ENCODE data around the gene FLOT1. TPM values are rescaled to one million over a fixed set of nuclear protein-coding genes. Genes with fewer than 3 reads are reported as not detected.
"Not testable (repeated sequence)": the region's sequence is repeated elsewhere in the genome, so short reads cannot be mapped to it uniquely, and the experiment has no call there.

The FLOT1 gene
- total and polyA plus RNA-seq, 2 experiments from 2014 or later, result 208 to 236 TPM

- no peak for DNase-seq (ENCODE audit: low read depth in 1 of 2, low spot score in 1 of 2)
- no peak overlapping the region for H3K27ac ChIP-seq
- H3K27me3 ChIP-seq, result no peaks in the 10 kb centered on the region
- no peak for TF ChIP-seq CTCF (IDR thresholded peaks at IDR 0.05; ENCODE audit: low read depth, low read length)
- peaks cover 33% of the 10 kb centered on the region for H3K4me1 ChIP-seq (ENCODE audit: low read depth)
- H3K4me3 ChIP-seq, result no peak overlapping the region
- H3K9me3 ChIP-seq (ENCODE audit: low read depth), result no peaks in the 10 kb centered on the region
- no peaks in the 10 kb centered on the region for H3K36me3 ChIP-seq
These were observed 18.1 kb upstream of the FLOT1 start for GRCh38 chr6:30760549-30760948.

- no peaks in the 10 kb centered on the region for H3K36me3 ChIP-seq
- H3K27me3 ChIP-seq, result no peaks in the 10 kb centered on the region
- peak; percentile 40 to 91 for DNase-seq (ENCODE audit: low read depth in 1 of 2, low spot score in 1 of 2)
- no peak for TF ChIP-seq CTCF (IDR thresholded peaks at IDR 0.05; ENCODE audit: low read depth, low read length)
- H3K4me1 ChIP-seq (ENCODE audit: low read depth), result peaks cover 30% of the 10 kb centered on the region
- H3K4me3 ChIP-seq, result no peak overlapping the region
- H3K9me3 ChIP-seq (ENCODE audit: low read depth), result no peaks in the 10 kb centered on the region
- H3K27ac ChIP-seq, result peak overlapping the region; percentile 70
These were observed 17.2 kb upstream of the FLOT1 start for GRCh38 chr6:30759575-30760239.

GRCh38 chr6:30757261-30757904 is 14.9 kb upstream of the FLOT1 start:
- Histone ChIP-seq H3K27me3 (no peaks in the 10 kb centered on the region), H3K9me3 (ENCODE audit: low read depth) (no peaks in the 10 kb centered on the region), H3K4me3 (no peak overlapping the region), H3K4me1 (ENCODE audit: low read depth) (peaks cover 18% of the 10 kb centered on the region), H3K36me3 (no peaks in the 10 kb centered on the region), H3K27ac (peak overlapping the region; percentile 84)
- peak in 1 of 2 donors; percentile 65 for DNase-seq (ENCODE audit: low read depth in 1 of 2, low spot score in 1 of 2)
- no peak for TF ChIP-seq CTCF (IDR thresholded peaks at IDR 0.05; ENCODE audit: low read depth, low read length)

GRCh38 chr6:30756405-30757003 is 14.0 kb upstream of the FLOT1 start:
- not testable (repeated sequence) for H3K27ac ChIP-seq; H3K27me3 ChIP-seq; H3K36me3 ChIP-seq; H3K4me3 ChIP-seq; H3K9me3 ChIP-seq (ENCODE audit: low read depth); DNase-seq (ENCODE audit: low read depth in 1 of 2, low spot score in 1 of 2)
- H3K4me1 ChIP-seq (ENCODE audit: low read depth), result peaks cover 20% of the 10 kb centered on the region

- Histone ChIP-seq H3K27me3 (no peaks in the 10 kb centered on the region), H3K9me3 (ENCODE audit: low read depth) (no peaks in the 10 kb centered on the region), H3K27ac (no peak overlapping the region), H3K36me3 (no peaks in the 10 kb centered on the region), H3K4me3 (no peak overlapping the region), H3K4me1 (ENCODE audit: low read depth) (peaks cover 20% of the 10 kb centered on the region)
- no peak for DNase-seq (ENCODE audit: low read depth in 1 of 2, low spot score in 1 of 2)
- no peak for TF ChIP-seq CTCF (IDR thresholded peaks at IDR 0.05; ENCODE audit: low read depth, low read length)
These were observed 12.1 kb upstream of the FLOT1 start for GRCh38 chr6:30754631-30755030.

Data from cardiac muscle cell (in vitro differentiated cells and primary cell).